ENCODE results near the gene C1orf159.

DNA sequence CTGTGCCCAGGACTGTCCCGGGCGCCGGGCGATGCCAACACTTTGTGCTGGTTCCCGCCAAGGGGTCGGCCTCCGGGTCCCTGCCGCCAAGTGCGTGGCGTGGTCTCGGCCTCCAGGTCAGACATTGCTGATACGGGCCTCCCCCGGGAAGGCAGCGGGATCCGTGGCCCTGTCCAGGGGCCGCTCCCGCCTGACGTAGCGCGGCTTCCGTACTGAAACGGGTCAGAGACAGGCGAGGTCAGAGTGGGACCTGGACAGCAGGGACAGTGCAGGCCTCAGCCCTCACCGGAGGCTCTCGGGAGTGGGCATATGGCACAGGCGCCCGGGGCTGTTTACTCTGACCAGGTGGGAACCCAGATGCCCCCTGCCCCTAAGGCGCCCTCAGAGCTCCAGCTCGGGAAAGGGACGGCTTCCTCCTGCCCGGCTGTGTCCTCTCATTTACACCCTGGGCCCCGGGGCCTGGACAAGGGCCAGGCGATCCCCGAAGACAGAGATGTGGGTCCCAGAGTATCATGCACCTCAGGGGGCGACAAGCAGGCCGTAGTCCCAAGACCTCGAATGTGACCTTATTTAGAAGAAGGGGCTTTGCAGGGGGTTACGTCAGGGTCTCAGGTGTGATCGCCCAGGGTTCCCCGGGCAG lies 33.0 kb downstream of the C1orf159 start:
- TF ChIP-seq, protein P1, sequence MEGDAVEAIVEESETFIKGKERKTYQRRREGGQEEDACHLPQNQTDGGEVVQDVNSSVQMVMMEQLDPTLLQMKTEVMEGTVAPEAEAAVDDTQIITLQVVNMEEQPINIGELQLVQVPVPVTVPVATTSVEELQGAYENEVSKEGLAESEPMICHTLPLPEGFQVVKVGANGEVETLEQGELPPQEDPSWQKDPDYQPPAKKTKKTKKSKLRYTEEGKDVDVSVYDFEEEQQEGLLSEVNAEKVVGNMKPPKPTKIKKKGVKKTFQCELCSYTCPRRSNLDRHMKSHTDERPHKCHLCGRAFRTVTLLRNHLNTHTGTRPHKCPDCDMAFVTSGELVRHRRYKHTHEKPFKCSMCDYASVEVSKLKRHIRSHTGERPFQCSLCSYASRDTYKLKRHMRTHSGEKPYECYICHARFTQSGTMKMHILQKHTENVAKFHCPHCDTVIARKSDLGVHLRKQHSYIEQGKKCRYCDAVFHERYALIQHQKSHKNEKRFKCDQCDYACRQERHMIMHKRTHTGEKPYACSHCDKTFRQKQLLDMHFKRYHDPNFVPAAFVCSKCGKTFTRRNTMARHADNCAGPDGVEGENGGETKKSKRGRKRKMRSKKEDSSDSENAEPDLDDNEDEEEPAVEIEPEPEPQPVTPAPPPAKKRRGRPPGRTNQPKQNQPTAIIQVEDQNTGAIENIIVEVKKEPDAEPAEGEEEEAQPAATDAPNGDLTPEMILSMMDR (IDR thresholded peaks at IDR 0.05): no peak
- no peak for TF ChIP-seq POLR2A (IDR thresholded peaks at IDR 0.05)

All from testis (tissue), 2 donors.